ENCODE results near the gene GNAQ. TPM values are rescaled to one million over a fixed set of nuclear protein-coding genes. Genes with fewer than 3 reads are reported as not detected.

GNAQ gene
- total and polyA plus RNA-seq, 4 donors: 6.8 to 19.6 (median 12.6) TPM

DNA sequence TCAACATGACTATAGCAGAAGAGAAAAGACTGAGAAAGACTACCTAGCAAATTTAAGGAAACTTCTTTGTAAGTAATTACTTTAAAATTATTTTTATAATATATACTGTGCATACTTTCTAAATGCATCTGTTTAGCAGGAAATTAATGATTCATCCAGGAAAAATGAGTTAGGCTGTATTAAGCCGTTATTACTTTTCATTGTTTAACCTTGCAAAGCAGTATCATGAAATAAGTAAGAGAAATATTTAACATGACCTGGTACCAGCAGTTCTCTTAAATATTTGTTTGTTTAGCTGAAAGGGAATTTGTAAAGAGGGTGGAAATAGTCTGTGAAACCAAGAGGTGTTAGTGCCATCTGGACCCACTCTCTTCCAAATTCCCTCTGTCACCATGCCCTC, 175.0 kb downstream of the GNAQ start:
- H3K36me3 ChIP-seq (ENCODE audit: control insufficient read depth in 4 of 4, insufficient read depth in 3 of 4, low read depth in 1 of 4, low read length in 3 of 4): no peaks in the 10 kb centered on the region
- no peak overlapping the region for H3K9ac ChIP-seq (ENCODE audit: low read depth in 1 of 2, low read length in 2 of 2)
- H3K27me3 ChIP-seq (ENCODE audit: control insufficient read depth in 4 of 4, insufficient read depth in 4 of 4, low read length in 3 of 4): no peaks in the 10 kb centered on the region
- no peak for TF ChIP-seq CTCF (IDR thresholded peaks at IDR 0.05; ENCODE audit: low read depth, low read length, missing input control)
- no peak for TF ChIP-seq FOXA1 (IDR thresholded peaks at IDR 0.05)
- TF ChIP-seq RAD21 (IDR thresholded peaks at IDR 0.05): no peak
- no peak for TF ChIP-seq YY1 (IDR thresholded peaks at IDR 0.05)
- no peak for TF ChIP-seq HNF4A (conservative IDR thresholded peaks at IDR 0.05)
- H3K4me3 ChIP-seq (ENCODE audit: low read depth in 1 of 3, low read length in 3 of 3): no peak overlapping the region
- H3K27ac ChIP-seq (ENCODE audit: low read depth in 1 of 2, low read length in 2 of 2): no peak overlapping the region
- WGBS: 54% methylated on average over 1 of the region's 1 CpG
- peaks cover 7 to 30% (median 25%) of the 10 kb centered on the region in 4 donors for H3K4me1 ChIP-seq (ENCODE audit: control insufficient read depth in 4 of 4, insufficient read depth in 4 of 4, low read length in 3 of 4)
- H3K9me3 ChIP-seq (ENCODE audit: control insufficient read depth in 4 of 4, low read length in 3 of 4): no peaks in the 10 kb centered on the region
- DNase-seq (ENCODE audit: low spot score): no peak

- WGBS: 71% methylated on average over 1 of the region's 1 CpG
- Histone ChIP-seq H3K27ac (ENCODE audit: low read depth in 1 of 2, low read length in 2 of 2) (no peak overlapping the region), H3K9ac (ENCODE audit: low read depth in 1 of 2, low read length in 2 of 2) (no peak overlapping the region), H3K4me1 (ENCODE audit: control insufficient read depth in 4 of 4, insufficient read depth in 4 of 4, low read length in 3 of 4) (peaks cover 7 to 32% (median 25%) of the 10 kb centered on the region in 4 donors), H3K4me3 (ENCODE audit: low read depth in 1 of 3, low read length in 3 of 3) (no peak overlapping the region), H3K9me3 (ENCODE audit: control insufficient read depth in 4 of 4, low read length in 3 of 4) (no peaks in the 10 kb centered on the region), H3K36me3 (ENCODE audit: control insufficient read depth in 4 of 4, insufficient read depth in 3 of 4, low read depth in 1 of 4, low read length in 3 of 4) (no peaks in the 10 kb centered on the region), H3K27me3 (ENCODE audit: control insufficient read depth in 4 of 4, insufficient read depth in 4 of 4, low read length in 3 of 4) (no peaks in the 10 kb centered on the region)
- no peak for DNase-seq (ENCODE audit: low spot score)
- TF ChIP-seq, protein P1, sequence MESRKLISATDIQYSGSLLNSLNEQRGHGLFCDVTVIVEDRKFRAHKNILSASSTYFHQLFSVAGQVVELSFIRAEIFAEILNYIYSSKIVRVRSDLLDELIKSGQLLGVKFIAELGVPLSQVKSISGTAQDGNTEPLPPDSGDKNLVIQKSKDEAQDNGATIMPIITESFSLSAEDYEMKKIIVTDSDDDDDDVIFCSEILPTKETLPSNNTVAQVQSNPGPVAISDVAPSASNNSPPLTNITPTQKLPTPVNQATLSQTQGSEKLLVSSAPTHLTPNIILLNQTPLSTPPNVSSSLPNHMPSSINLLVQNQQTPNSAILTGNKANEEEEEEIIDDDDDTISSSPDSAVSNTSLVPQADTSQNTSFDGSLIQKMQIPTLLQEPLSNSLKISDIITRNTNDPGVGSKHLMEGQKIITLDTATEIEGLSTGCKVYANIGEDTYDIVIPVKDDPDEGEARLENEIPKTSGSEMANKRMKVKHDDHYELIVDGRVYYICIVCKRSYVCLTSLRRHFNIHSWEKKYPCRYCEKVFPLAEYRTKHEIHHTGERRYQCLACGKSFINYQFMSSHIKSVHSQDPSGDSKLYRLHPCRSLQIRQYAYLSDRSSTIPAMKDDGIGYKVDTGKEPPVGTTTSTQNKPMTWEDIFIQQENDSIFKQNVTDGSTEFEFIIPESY (IDR thresholded peaks at IDR 0.05): no peak
- TF ChIP-seq, protein P2, sequence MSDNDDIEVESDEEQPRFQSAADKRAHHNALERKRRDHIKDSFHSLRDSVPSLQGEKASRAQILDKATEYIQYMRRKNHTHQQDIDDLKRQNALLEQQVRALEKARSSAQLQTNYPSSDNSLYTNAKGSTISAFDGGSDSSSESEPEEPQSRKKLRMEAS (IDR thresholded peaks at IDR 0.05): no peak
- TF ChIP-seq RXRA (IDR thresholded peaks at IDR 0.05) (no peak), RAD21 (IDR thresholded peaks at IDR 0.05) (no peak), JUND (IDR thresholded peaks at IDR 0.05) (no peak), FOXA2 (IDR thresholded peaks at IDR 0.05) (no peak), REST (IDR thresholded peaks at IDR 0.05) (no peak), CTCF (IDR thresholded peaks at IDR 0.05; ENCODE audit: low read depth, low read length, missing input control) (no peak), TAF1 (conservative IDR thresholded peaks at IDR 0.05) (no peak)
Observed at GRCh38 chr9:77854916-77855311, 176.7 kb downstream of the GNAQ start.
